ENCODE results near the gene MARCHF10. TPM values are rescaled to one million over a fixed set of nuclear protein-coding genes. Genes with fewer than 3 reads are reported as not detected.

MARCHF10 gene
- total and polyA plus RNA-seq, 9 of the 15 experiments (the other 6 are each of a cell fraction or from before 2014, with no cell fraction given) = not detected

- TF ChIP-seq E2F8 (IDR thresholded peaks at IDR 0.05; ENCODE audit: low read depth, partially characterized antibody) (no peak), ZNF316 (IDR thresholded peaks at IDR 0.05) (peak; percentile 18; the same call in 1 of the 2 replicates)
- intact Hi-C loops (cut with micrococcal nuclease) (no loop called here), in situ Hi-C loops (cut with MboI) (no loop called here)
- ATAC-seq (no peak), FAIRE-seq (no peak), DNase-seq (ENCODE audit: extremely low read depth in 1 of 4, low spot score in 3 of 4) (no peak)
- Histone ChIP-seq H2AFZ (ENCODE audit: low read depth, low read length) (no peak overlapping the region), H3K9me3 (replicated peaks; ENCODE audit: control insufficient read depth, insufficient read depth, low read depth, low read length) (no peaks in the 10 kb centered on the region), H3K4me1 (replicated peaks in 1 of 2; ENCODE audit: control insufficient read depth in 2 of 2, insufficient read depth in 2 of 2, low read length in 2 of 2) (no peaks in the 10 kb centered on the region), H3K9me1 (ENCODE audit: control insufficient read depth, insufficient read depth, low read length) (no peaks in the 10 kb centered on the region), H4K20me1 (replicated peaks; ENCODE audit: control insufficient read depth, insufficient read depth, low read length) (no peaks in the 10 kb centered on the region; the same call in 1 of the 2 replicates), H3K36me3 (ENCODE audit: control insufficient read depth, insufficient read depth, low read length) (no peaks in the 10 kb centered on the region), H3K27ac (ENCODE audit: extremely low read depth, low read depth, low read length) (no peak overlapping the region), H3K4me2 (ENCODE audit: insufficient read depth, low read length) (no peak overlapping the region), H3K27me3 (ENCODE audit: control insufficient read depth in 2 of 2, insufficient read depth in 2 of 2, low read length in 2 of 2) (peaks cover 33 to 45% of the 10 kb centered on the region in 2 experiments), H3K4me3 (no peak overlapping the region), H3K9ac (ENCODE audit: insufficient read depth in 1 of 2, low read depth in 2 of 2, low read length in 2 of 2) (no peak overlapping the region), H3K79me2 (ENCODE audit: control insufficient read depth, insufficient read depth, low read length) (no peaks in the 10 kb centered on the region)
- no TSS peak for BruUV-seq (replicated peaks)
- ChIA-PET POLR2A (interaction anchor here (0.7 kb wide), 1 partner anchor 126 kb away, joined by 3 read pairs; no protein-coding TSS in a partner anchor), CTCF (ENCODE audit: low intra/inter-chr PET ratio) (no interaction called here)
- WGBS (ENCODE audit: insufficient coverage, low coverage, missing lambda C conversion rate) = 5% methylated on average over 15 of the region's 15 CpGs
These were observed 13.3 kb upstream of the MARCHF10 start for GRCh38 chr17:62821189-62822079.

Measured in K562 (cell line).